Loucy (cell line): ENCODE results near the gene LRCH1.

ENCODE experiments used
- H2AFZ ChIP-seq: fragments of 200-600 bp; sonication (generic); 2 replicates; pipeline ENCODE4 v1.6.0; 2016; ENCODE audit warnings: antibody characterized with exemption, mild to moderate bottlenecking, low read length, moderate library complexity
- H3F3A ChIP-seq: fragments of 200-600 bp; 2 replicates; pipeline ENCODE4 v1.6.0; 2016; ENCODE audit warnings: antibody characterized with exemption, low read depth, mild to moderate bottlenecking
- H3K27me3 ChIP-seq: fragments of 200-600 bp; sonication (generic); 2 replicates; pipeline ENCODE4 v1.6.1; 2014; ENCODE audit warnings: low read length, mild to moderate bottlenecking; ENCODE audit not compliant: insufficient read depth, poor library complexity, severe bottlenecking
- H3K36me3 ChIP-seq: fragments of 200-600 bp; sonication (generic); 2 replicates; pipeline ENCODE4 v1.6.1; 2016; ENCODE audit warnings: low read length; ENCODE audit not compliant: insufficient read depth
- H3K4me1 ChIP-seq: fragments of 200-600 bp; sonication (generic); 2 replicates; pipeline ENCODE4 v1.5.1; 2014; ENCODE audit warnings: low read length, mild to moderate bottlenecking; ENCODE audit not compliant: insufficient read depth, poor library complexity, severe bottlenecking
- H3K4me2 ChIP-seq: fragments of 200-600 bp; sonication (generic); 2 replicates; pipeline ENCODE4 v1.6.0; 2014; ENCODE audit warnings: antibody characterized with exemption, low read length, low read depth, mild to moderate bottlenecking; ENCODE audit not compliant: poor library complexity, severe bottlenecking
- H3K4me3 ChIP-seq: fragments of 200-600 bp; sonication (generic); 2 replicates; pipeline ENCODE4 v1.5.1; 2014; ENCODE audit warnings: low read length, mild to moderate bottlenecking, mixed read lengths; ENCODE audit not compliant: poor library complexity, severe bottlenecking
- H3K79me2 ChIP-seq: fragments of 200-600 bp; sonication (generic); 2 replicates; pipeline ENCODE4 v1.6.1; 2014; ENCODE audit warnings: low read length; ENCODE audit not compliant: insufficient read depth
- H3K9ac ChIP-seq: fragments of 200-600 bp; sonication (generic); 2 replicates; pipeline ENCODE4 v1.6.0; 2014; ENCODE audit warnings: mild to moderate bottlenecking, low read depth, low read length, moderate library complexity; ENCODE audit not compliant: poor library complexity, severe bottlenecking
- H3K9me2 ChIP-seq: fragments of 200-600 bp; sonication (generic); replicated peaks from 2 replicates; pipeline ENCODE4 v1.6.1; 2016; ENCODE audit warnings: low read depth, low read length, mixed read lengths
- H3K9me3 ChIP-seq: fragments of 200-600 bp; sonication (generic); 2 replicates; pipeline ENCODE4 v1.6.1; 2014; ENCODE audit warnings: mild to moderate bottlenecking, antibody characterized with exemption, low read length, low read depth; ENCODE audit not compliant: insufficient read depth
- H4K20me1 ChIP-seq: fragments of 200-600 bp; sonication (generic); 2 replicates; pipeline ENCODE4 v1.6.0; 2014; ENCODE audit warnings: antibody characterized with exemption, low read length, mild to moderate bottlenecking; ENCODE audit not compliant: insufficient read depth, poor library complexity, severe bottlenecking
- EZH2phosphoT487 ChIP-seq: fragments of 200-600 bp; IDR thresholded peaks from 2 replicates; pipeline ENCODE4 v1.6.1; 2018; ENCODE audit warnings: antibody characterized with exemption, mild to moderate bottlenecking, moderate library complexity, borderline replicate concordance
- TF ChIP-seq, protein P1 (sequence below): fragments of 200-600 bp; sonication (generic); conservative IDR thresholded peaks from 2 replicates; pipeline ENCODE4 v1.5.1; 2014; ENCODE audit warnings: mild to moderate bottlenecking, antibody characterized with exemption, low read length

LRCH1 gene

GRCh38 chr13:46728777-46729176 lies 175.8 kb downstream of the LRCH1 start:
- no peaks in the 10 kb centered on the region for H3K79me2 ChIP-seq
- H3K9me2 ChIP-seq: no peaks in the 10 kb centered on the region
- no peaks in the 10 kb centered on the region for H4K20me1 ChIP-seq
- peaks cover 8% of the 10 kb centered on the region for H3K4me1 ChIP-seq
- no peaks in the 10 kb centered on the region for H3F3A ChIP-seq
- no peak overlapping the region for H3K4me3 ChIP-seq
- H3K27me3 ChIP-seq: no peaks in the 10 kb centered on the region
- H2AFZ ChIP-seq: no peak overlapping the region
- TF ChIP-seq EZH2phosphoT487: no peak
- TF ChIP-seq, protein P1, sequence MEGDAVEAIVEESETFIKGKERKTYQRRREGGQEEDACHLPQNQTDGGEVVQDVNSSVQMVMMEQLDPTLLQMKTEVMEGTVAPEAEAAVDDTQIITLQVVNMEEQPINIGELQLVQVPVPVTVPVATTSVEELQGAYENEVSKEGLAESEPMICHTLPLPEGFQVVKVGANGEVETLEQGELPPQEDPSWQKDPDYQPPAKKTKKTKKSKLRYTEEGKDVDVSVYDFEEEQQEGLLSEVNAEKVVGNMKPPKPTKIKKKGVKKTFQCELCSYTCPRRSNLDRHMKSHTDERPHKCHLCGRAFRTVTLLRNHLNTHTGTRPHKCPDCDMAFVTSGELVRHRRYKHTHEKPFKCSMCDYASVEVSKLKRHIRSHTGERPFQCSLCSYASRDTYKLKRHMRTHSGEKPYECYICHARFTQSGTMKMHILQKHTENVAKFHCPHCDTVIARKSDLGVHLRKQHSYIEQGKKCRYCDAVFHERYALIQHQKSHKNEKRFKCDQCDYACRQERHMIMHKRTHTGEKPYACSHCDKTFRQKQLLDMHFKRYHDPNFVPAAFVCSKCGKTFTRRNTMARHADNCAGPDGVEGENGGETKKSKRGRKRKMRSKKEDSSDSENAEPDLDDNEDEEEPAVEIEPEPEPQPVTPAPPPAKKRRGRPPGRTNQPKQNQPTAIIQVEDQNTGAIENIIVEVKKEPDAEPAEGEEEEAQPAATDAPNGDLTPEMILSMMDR: peak; percentile 63
- no peak overlapping the region for H3K4me2 ChIP-seq
- no peak overlapping the region for H3K9ac ChIP-seq
- H3K9me3 ChIP-seq: no peaks in the 10 kb centered on the region
- peaks cover 66% of the 10 kb centered on the region for H3K36me3 ChIP-seq

DNA sequence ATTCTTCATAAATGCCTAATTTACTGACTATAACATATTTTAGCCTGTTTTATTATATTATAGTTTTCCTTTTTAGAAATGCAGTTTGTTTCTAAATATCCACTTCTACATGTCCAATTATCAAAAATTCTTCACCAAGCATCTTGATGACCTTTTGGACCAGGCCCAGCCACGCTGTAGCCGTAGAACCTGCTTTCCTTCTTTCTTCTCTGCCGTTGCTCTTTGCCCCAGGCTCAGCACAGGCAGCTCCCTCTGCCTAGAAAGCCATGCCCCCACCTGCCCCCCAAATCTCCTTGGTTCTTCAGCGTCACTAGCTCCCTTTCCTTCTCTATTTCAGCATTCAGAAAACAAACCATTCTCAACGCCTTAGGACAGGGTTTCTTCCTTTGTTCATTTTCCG lies 178.6 kb downstream of the LRCH1 start:
- H2AFZ ChIP-seq: no peak overlapping the region
- H3K36me3 ChIP-seq: peaks cover 56% of the 10 kb centered on the region; the same call in 1 of the 2 replicates
- H3F3A ChIP-seq: no peaks in the 10 kb centered on the region
- TF ChIP-seq EZH2phosphoT487: no peak
- TF ChIP-seq, protein P1: no peak
- no peaks in the 10 kb centered on the region for H3K9me2 ChIP-seq
- no peak overlapping the region for H3K4me2 ChIP-seq
- H3K4me1 ChIP-seq: peaks cover 6% of the 10 kb centered on the region
- H3K9me3 ChIP-seq: no peaks in the 10 kb centered on the region
- no peaks in the 10 kb centered on the region for H3K27me3 ChIP-seq
- H3K4me3 ChIP-seq: no peak overlapping the region
- no peak overlapping the region for H3K9ac ChIP-seq
- no peaks in the 10 kb centered on the region for H4K20me1 ChIP-seq
- no peaks in the 10 kb centered on the region for H3K79me2 ChIP-seq

- Histone ChIP-seq H3K9ac (no peak overlapping the region), H3K4me3 (no peak overlapping the region), H3K4me2 (no peak overlapping the region), H3K4me1 (peaks cover 21% of the 10 kb centered on the region), H3F3A (no peaks in the 10 kb centered on the region), H3K36me3 (peaks cover 37% of the 10 kb centered on the region; the same call in 1 of the 2 replicates), H3K27me3 (no peaks in the 10 kb centered on the region), H2AFZ (no peak overlapping the region), H3K9me2 (no peaks in the 10 kb centered on the region), H3K9me3 (no peaks in the 10 kb centered on the region), H4K20me1 (no peaks in the 10 kb centered on the region), H3K79me2 (no peaks in the 10 kb centered on the region)
- TF ChIP-seq, protein P1: no peak
- TF ChIP-seq EZH2phosphoT487: no peak
Observed at GRCh38 chr13:46735425-46735824, 182.5 kb downstream of the LRCH1 start.
